MM.1S (cell line): ENCODE data around the gene C15orf39.

Experiments
- DNase-seq: peaks from one replicate; pipeline ENCODE4 v3.0.0-alpha.2; 2015
- H2AFZ ChIP-seq: fragments of 300-600 bp; sonication (generic); 2 replicates; pipeline ENCODE4 v1.6.0; 2016; ENCODE audit warnings: antibody characterized with exemption, low read length
- H3F3A ChIP-seq: fragments of 300-600 bp; sonication (generic); 2 replicates; pipeline ENCODE4 v1.6.1; 2016; ENCODE audit warnings: mild to moderate bottlenecking, antibody characterized with exemption, low read length, moderate library complexity, mixed read lengths; ENCODE audit not compliant: insufficient read depth
- H3K27ac ChIP-seq: fragments of 300-600 bp; sonication (generic); 2 replicates; pipeline ENCODE4 v1.5.1; 2016; ENCODE audit warnings: mild to moderate bottlenecking, low read length
- H3K27me3 ChIP-seq: fragments of 300-600 bp; sonication (generic); replicated peaks from 2 replicates; pipeline ENCODE4 v1.6.0; 2016; ENCODE audit warnings: low read length; ENCODE audit not compliant: insufficient read depth
- H3K36me3 ChIP-seq: fragments of 300-600 bp; sonication (generic); replicated peaks from 2 replicates; pipeline ENCODE4 v1.6.1; 2016; ENCODE audit warnings: mild to moderate bottlenecking, low read length, mixed read lengths; ENCODE audit not compliant: insufficient read depth
- H3K4me1 ChIP-seq: fragments of 300-600 bp; sonication (generic); 2 replicates; pipeline ENCODE4 v1.6.1; 2016; ENCODE audit warnings: low read length, mixed read lengths
- H3K4me2 ChIP-seq: fragments of 300-600 bp; sonication (generic); 2 replicates; pipeline ENCODE4 v1.6.0; 2016; ENCODE audit warnings: low read depth, low read length
- H3K4me3 ChIP-seq: fragments of 300-600 bp; sonication (generic); 2 replicates; pipeline ENCODE4 v1.5.1; 2016; ENCODE audit warnings: low read length, mixed read lengths
- H3K79me2 ChIP-seq: fragments of 300-600 bp; sonication (generic); 2 replicates; pipeline ENCODE4 v1.6.1; 2016; ENCODE audit warnings: mixed run types, low read length, mixed read lengths
- H3K9ac ChIP-seq: fragments of 300-600 bp; sonication (generic); 2 replicates; pipeline ENCODE4 v1.6.1; 2016; ENCODE audit warnings: low read length, mixed read lengths
- H3K9me2 ChIP-seq: fragments of 300-600 bp; sonication (generic); replicated peaks from 2 replicates; pipeline ENCODE4 v1.6.1; 2016; ENCODE audit warnings: mild to moderate bottlenecking, low read length, mixed read lengths; ENCODE audit not compliant: insufficient read depth
- H3K9me3 ChIP-seq: fragments of 300-600 bp; sonication (generic); replicated peaks from 2 replicates; pipeline ENCODE4 v1.6.1; 2016; ENCODE audit warnings: mild to moderate bottlenecking, low read length, mixed read lengths; ENCODE audit not compliant: insufficient read depth
- H4K20me1 ChIP-seq: fragments of 300-600 bp; sonication (generic); 2 replicates; pipeline ENCODE4 v1.6.1; 2016; ENCODE audit warnings: mild to moderate bottlenecking, low read length, moderate library complexity, mixed read lengths; ENCODE audit not compliant: insufficient read depth
- CTCF ChIP-seq: fragments of 300-600 bp; sonication (generic); IDR thresholded peaks from 2 replicates; pipeline ENCODE4 v1.5.1; 2016; ENCODE audit warnings: antibody characterized with exemption, low read length, mixed read lengths
- EZH2 ChIP-seq: fragments of 300-600 bp; sonication (generic); optimal IDR thresholded peaks from 2 replicates; pipeline ENCODE3; 2017; ENCODE audit warnings: low read depth, mild to moderate bottlenecking, antibody characterized with exemption, low read length, mixed read lengths
- EZH2phosphoT487 ChIP-seq: fragments of 300-600 bp; sonication (generic); IDR thresholded peaks from 2 replicates; pipeline ENCODE4 v1.6.1; 2018; ENCODE audit warnings: antibody characterized with exemption, low read length

The C15orf39 gene

DNA sequence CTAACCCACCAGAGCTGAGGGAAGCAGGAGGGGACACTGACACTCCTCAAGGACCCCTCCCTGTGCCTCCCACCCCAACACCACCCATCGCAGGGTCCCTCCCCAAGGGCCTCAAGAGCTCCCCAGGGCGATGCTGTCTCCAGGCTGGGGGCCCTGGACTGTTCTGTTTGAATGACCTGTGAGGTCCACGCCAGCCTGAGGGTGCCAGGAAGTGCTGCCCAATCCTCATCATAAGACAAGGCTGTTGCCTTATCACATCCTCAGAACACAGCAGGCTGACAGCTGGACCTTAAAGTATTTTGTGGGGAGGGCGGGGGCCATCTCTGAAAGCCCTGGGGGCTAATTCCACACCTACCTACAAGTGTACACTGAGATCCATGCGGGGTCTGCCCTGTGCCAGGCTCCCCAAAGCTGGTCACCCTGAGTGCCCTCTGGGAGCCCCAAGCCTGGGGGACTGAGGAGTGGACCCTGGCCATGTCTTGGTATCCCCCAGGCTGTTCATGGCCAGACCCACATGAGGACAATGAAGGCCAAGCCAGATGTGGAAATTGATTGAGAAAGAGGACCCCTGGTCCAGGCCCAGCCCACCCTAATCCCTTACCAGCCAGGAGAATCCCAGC is 32.6 kb downstream of the C15orf39 start:
- Histone ChIP-seq H3K4me3 (no peak overlapping the region), H3K9me3 (no peaks in the 10 kb centered on the region), H4K20me1 (no peaks in the 10 kb centered on the region), H3K4me2 (no peak overlapping the region), H3K4me1 (no peaks in the 10 kb centered on the region), H2AFZ (no peak overlapping the region), H3K27ac (no peak overlapping the region), H3F3A (no peaks in the 10 kb centered on the region), H3K27me3 (peaks cover 39% of the 10 kb centered on the region), H3K36me3 (no peaks in the 10 kb centered on the region), H3K9me2 (no peaks in the 10 kb centered on the region), H3K9ac (no peak overlapping the region), H3K79me2 (no peaks in the 10 kb centered on the region)
- DNase-seq: no peak
- TF ChIP-seq CTCF: no peak
- no peak for TF ChIP-seq EZH2phosphoT487
- TF ChIP-seq EZH2: no peak

DNA sequence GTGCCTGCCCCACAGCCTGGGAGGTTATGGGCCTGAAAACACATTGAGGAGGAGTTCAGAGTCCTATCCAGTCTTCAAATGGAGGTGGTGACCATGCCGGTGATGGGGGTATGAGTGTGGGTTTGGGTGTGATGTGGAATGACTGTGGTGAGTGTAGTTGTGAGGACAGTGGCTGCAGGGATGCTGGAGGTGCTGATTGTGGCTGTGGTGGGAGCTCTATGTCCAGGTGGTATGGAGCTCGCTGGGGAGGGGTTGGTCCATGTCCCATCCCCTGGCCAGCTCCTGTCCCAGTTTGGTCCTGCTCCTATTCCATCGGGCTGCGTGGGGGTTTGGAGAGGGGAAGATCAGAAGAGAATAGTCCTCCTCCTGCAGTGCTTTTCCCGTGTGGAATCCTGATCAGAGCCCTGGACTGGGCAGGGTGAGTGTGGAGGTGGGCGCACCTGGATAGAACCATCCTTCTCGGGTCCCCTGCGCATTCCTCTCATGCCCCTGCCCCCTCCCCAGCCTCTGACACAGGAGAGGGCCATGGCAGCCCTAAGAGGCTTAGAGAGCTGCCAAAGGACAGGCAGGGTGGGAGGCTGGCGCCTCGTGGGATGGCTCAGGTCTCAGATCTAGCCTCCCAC is 33.5 kb downstream of the C15orf39 start:
- Histone ChIP-seq H3K27ac (no peak overlapping the region), H3K4me3 (no peak overlapping the region), H3K9me2 (no peaks in the 10 kb centered on the region), H3K36me3 (no peaks in the 10 kb centered on the region), H3K27me3 (peaks cover 31% of the 10 kb centered on the region), H3K9ac (no peak overlapping the region), H4K20me1 (no peaks in the 10 kb centered on the region), H3K4me2 (no peak overlapping the region), H2AFZ (no peak overlapping the region), H3F3A (no peaks in the 10 kb centered on the region), H3K4me1 (no peaks in the 10 kb centered on the region), H3K79me2 (no peaks in the 10 kb centered on the region), H3K9me3 (no peaks in the 10 kb centered on the region)
- TF ChIP-seq EZH2: no peak
- TF ChIP-seq EZH2phosphoT487: no peak
- no peak for TF ChIP-seq CTCF
- no peak for DNase-seq

DNA sequence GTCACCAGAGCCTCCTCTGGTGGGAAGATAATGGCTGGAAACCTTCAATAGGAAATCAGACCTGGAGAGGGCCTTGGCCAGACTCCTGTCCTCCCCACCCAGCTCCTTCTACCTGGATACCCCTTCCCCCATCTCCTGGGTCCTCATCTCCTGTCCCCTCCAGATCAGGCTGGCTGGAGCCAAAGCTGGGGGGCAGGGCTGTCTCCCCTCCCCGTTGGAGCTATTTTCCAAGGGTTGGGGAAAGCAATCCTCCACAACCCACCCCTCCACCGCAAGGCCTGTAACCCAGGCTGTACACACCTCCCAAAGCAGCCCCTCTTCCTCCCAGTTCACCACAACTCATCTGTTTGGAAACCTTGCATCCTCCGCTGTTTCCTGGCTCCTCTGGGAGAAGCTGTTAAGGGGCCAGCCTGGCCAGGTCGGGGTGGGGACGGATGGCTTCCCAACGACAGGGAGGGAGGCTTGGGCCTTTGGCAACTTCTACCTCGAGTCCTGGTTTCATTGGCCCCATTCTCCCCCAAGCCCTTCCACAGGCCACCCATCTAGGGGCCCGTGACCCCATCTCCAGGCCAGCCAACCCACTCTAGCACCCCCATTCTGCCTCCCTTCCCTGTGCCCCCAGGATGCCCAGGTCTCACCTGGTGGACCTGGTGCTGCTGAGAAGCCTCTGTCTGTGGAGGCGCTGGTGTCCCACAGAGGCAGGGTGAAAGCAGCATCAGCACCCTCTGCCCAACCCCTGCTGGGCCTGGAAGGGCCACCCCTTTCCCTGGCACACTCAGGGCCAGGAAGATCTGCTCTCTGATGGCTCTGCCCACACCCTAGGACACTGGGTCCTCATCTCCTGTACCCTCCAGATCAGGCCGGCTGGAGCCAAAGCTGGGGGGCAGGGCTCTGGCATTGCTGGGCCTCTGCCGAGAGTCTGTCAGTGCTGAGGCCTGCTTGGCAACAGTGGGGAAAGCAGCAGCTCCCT is 34.4 kb downstream of the C15orf39 start:
- no peaks in the 10 kb centered on the region for H3K79me2 ChIP-seq

More for the DNA sequence above, 34.4 kb downstream of the C15orf39 start:
- peaks cover 31% of the 10 kb centered on the region for H3K27me3 ChIP-seq
- H3K4me1 ChIP-seq: no peaks in the 10 kb centered on the region
- H3K9me2 ChIP-seq: no peaks in the 10 kb centered on the region
- H3K36me3 ChIP-seq: no peaks in the 10 kb centered on the region
- no peaks in the 10 kb centered on the region for H3F3A ChIP-seq
- no peaks in the 10 kb centered on the region for H3K9me3 ChIP-seq
- H3K9ac ChIP-seq: no peak overlapping the region
- TF ChIP-seq EZH2phosphoT487: no peak
- no peak for TF ChIP-seq CTCF
- TF ChIP-seq EZH2: no peak
- no peak for DNase-seq
- no peak overlapping the region for H2AFZ ChIP-seq
- H3K4me2 ChIP-seq: no peak overlapping the region
- no peak overlapping the region for H3K27ac ChIP-seq
- H4K20me1 ChIP-seq: no peaks in the 10 kb centered on the region
- no peak overlapping the region for H3K4me3 ChIP-seq
